ENCODE data around the gene RAP1GAP2.

DNA sequence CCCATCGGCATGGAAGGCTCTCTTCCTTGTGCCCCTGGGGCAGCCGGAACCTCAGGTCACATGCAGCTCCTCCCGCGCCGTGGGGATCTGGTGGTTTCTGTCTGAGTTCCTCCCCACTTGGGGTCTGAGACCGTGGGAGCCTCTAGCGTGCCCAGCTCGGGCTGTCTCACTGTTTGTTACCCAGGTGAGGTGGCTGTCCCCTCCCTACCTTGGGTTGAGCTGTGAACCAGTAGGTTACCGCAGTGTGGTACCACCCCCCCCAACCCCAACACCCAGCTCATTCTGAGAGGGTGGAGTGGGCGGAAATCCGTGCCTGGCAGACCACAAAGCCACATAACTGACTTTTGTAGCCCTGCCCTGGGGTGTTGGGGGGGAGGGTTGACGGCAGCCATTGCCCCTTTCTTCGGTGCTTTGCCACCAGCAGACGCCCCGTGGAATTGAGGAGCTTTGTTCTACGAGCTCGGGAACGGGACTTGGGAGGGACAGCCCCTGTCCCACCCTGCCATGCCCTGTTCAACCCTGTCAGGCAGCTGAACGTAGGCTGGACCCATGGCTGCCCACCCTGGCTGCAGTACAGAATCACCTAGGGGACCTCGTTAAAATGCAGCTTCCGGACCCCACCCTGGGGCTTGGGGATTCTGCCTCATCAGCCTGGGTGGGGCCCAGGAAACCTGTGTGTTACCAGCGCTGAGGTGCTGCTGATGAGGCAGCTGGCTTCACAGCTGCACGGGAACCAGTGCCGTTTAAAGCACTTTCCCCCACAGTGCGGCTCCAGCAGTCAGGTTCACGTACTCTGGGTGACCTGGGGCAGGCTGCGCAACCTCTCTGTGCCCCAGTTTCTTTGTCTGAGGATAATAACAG lies 18.5 kb downstream of the RAP1GAP2 start:
- TF ChIP-seq, protein P1, sequence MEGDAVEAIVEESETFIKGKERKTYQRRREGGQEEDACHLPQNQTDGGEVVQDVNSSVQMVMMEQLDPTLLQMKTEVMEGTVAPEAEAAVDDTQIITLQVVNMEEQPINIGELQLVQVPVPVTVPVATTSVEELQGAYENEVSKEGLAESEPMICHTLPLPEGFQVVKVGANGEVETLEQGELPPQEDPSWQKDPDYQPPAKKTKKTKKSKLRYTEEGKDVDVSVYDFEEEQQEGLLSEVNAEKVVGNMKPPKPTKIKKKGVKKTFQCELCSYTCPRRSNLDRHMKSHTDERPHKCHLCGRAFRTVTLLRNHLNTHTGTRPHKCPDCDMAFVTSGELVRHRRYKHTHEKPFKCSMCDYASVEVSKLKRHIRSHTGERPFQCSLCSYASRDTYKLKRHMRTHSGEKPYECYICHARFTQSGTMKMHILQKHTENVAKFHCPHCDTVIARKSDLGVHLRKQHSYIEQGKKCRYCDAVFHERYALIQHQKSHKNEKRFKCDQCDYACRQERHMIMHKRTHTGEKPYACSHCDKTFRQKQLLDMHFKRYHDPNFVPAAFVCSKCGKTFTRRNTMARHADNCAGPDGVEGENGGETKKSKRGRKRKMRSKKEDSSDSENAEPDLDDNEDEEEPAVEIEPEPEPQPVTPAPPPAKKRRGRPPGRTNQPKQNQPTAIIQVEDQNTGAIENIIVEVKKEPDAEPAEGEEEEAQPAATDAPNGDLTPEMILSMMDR (IDR thresholded peaks at IDR 0.05; ENCODE audit: borderline replicate concordance, extremely low read depth, low read length, poor library complexity, severe bottlenecking), result no peak
- no peak for TF ChIP-seq EZH2 (IDR thresholded peaks at IDR 0.05; ENCODE audit: borderline replicate concordance, low read depth, low read length, severe bottlenecking)

Data from DND-41 (cell line).